GM23338 (cell line): ENCODE results near the gene DOCK7. TPM values are rescaled to one million over a fixed set of nuclear protein-coding genes. Genes with fewer than 3 reads are reported as not detected.
"Not testable (repeated sequence)": the region's sequence is repeated elsewhere in the genome, so short reads cannot be mapped to it uniquely, and the experiment has no call there.

Experiments
- ATAC-seq: fragments of 200-7000 bp; cut with Tn5 transposase; 3 replicates; pipeline ENCODE4 v1.9.1; 2020
- DNase-seq: peaks from one replicate; pipeline ENCODE4 v3.0.0-alpha.2; 2015; ENCODE audit warnings: low spot score
- H2AFZ ChIP-seq: fragments of 200-600 bp; sonication (generic); 2 replicates; pipeline ENCODE4 v1.8.0; 2016; ENCODE audit warnings: antibody characterized with exemption, mild to moderate bottlenecking, moderate library complexity
- H3F3A ChIP-seq: fragments of 200-600 bp; sonication (generic); replicated peaks from 2 replicates; pipeline ENCODE4 v1.8.0; 2017; ENCODE audit warnings: antibody characterized with exemption, mixed run types, low read depth
- H3K27ac ChIP-seq: fragments of 200-600 bp; sonication (generic); 2 replicates; pipeline ENCODE4 v1.6.1; 2016; ENCODE audit warnings: low read depth
- H3K27me3 ChIP-seq: fragments of 200-600 bp; sonication (generic); 2 replicates; pipeline ENCODE4 v1.8.0; 2016; ENCODE audit warnings: mild to moderate bottlenecking, mixed run types, moderate library complexity; ENCODE audit not compliant: insufficient read depth
- H3K36me3 ChIP-seq: fragments of 200-600 bp; sonication (generic); 2 replicates; pipeline ENCODE4 v1.8.0; 2016; ENCODE audit warnings: mild to moderate bottlenecking; ENCODE audit not compliant: insufficient read depth
- H3K4me1 ChIP-seq: fragments of 200-600 bp; sonication (generic); 2 replicates; pipeline ENCODE4 v1.8.0; 2016; ENCODE audit warnings: mild to moderate bottlenecking, moderate library complexity; ENCODE audit not compliant: insufficient read depth
- H3K4me2 ChIP-seq: fragments of 200-600 bp; sonication (generic); 2 replicates; pipeline ENCODE4 v1.7.1; 2017; ENCODE audit warnings: mixed run types
- H3K4me3 ChIP-seq: fragments of 200-600 bp; sonication (generic); 2 replicates; pipeline ENCODE4 v1.6.1; 2016; ENCODE audit warnings: mixed run types
- H3K79me2 ChIP-seq: fragments of 200-600 bp; sonication (generic); replicated peaks from 2 replicates; pipeline ENCODE4 v1.8.0; 2017; ENCODE audit warnings: mild to moderate bottlenecking; ENCODE audit not compliant: insufficient read depth
- H3K9me2 ChIP-seq: fragments of 200-600 bp; sonication (generic); 2 replicates; pipeline ENCODE4 v1.8.0; 2017; ENCODE audit not compliant: insufficient read depth
- H4K20me1 ChIP-seq: fragments of 200-600 bp; sonication (generic); replicated peaks from 2 replicates; pipeline ENCODE4 v1.8.0; 2017; ENCODE audit warnings: mild to moderate bottlenecking; ENCODE audit not compliant: insufficient read depth
- H3K27ac Mint-ChIP-seq: 2 replicates; pipeline ENCODE4 v1.8.0; 2020; ENCODE audit warnings: inconsistent platforms, mild to moderate bottlenecking, moderate library complexity, mixed read lengths
- H3K27me3 Mint-ChIP-seq: 3 replicates; pipeline ENCODE4 v1.8.0; 2022; ENCODE audit warnings: low read depth, mild to moderate bottlenecking, moderate library complexity, mixed read lengths, inconsistent platforms; ENCODE audit not compliant: insufficient read depth, poor library complexity
- H3K36me3 Mint-ChIP-seq: 3 replicates; pipeline ENCODE4 v1.8.0; 2021; ENCODE audit warnings: low read depth, mild to moderate bottlenecking, inconsistent platforms, moderate library complexity, mixed read lengths
- H3K4me1 Mint-ChIP-seq: 3 replicates; pipeline ENCODE4 v1.8.0; 2020; ENCODE audit warnings: mild to moderate bottlenecking, inconsistent platforms, mixed read lengths
- H3K4me3 Mint-ChIP-seq: 3 replicates; pipeline ENCODE4 v1.8.0; 2021; ENCODE audit warnings: moderate library complexity, mild to moderate bottlenecking, inconsistent platforms, mixed read lengths
- H3K9me3 Mint-ChIP-seq: 3 replicates; pipeline ENCODE4 v1.8.0; 2020; ENCODE audit warnings: moderate library complexity, mild to moderate bottlenecking, inconsistent platforms, mixed read lengths
- ETS1 ChIP-seq: IDR thresholded peaks from 2 replicates; pipeline ENCODE4 v1.6.1; 2016; ENCODE audit warnings: antibody characterized with exemption
- EZH2phosphoT487 ChIP-seq: fragments of 200-600 bp; sonication (generic); IDR thresholded peaks from one replicate; pipeline ENCODE4 v1.8.1; 2018; ENCODE audit warnings: antibody characterized with exemption; ENCODE audit not compliant: unreplicated experiment
- REST ChIP-seq: IDR thresholded peaks from one replicate; pipeline ENCODE4 v1.6.1; 2018; ENCODE audit warnings: antibody characterized with exemption; ENCODE audit not compliant: unreplicated experiment
- ZNF331 ChIP-seq: fragments of 250-450 bp; sonication (Bioruptor Pico); IDR thresholded peaks from 2 replicates; pipeline ENCODE4 v1.5.0; 2020; ENCODE audit warnings: low read depth, mild to moderate bottlenecking, moderate library complexity
- polyA plus RNA-seq: library from polyadenylated mRNA; unstranded; fragments of >200 nt; fragmentation: Nextera tagmentation; extraction: Ambion mirVana; gene quantifications from 2 replicates; pipeline ENCODE4 v1.2.1, GENCODE V29; 2016
- total RNA-seq: library from RNA; depleted of rRNA; stranded (reverse); fragments of >200 nt; shearing (Covaris generic); gene quantifications from 2 replicates; pipeline ENCODE4 v1.2.3, GENCODE V29; 2014

DOCK7 gene
- total and polyA plus RNA-seq, 2 experiments from 2014 or later, result 20.5 to 37.3 TPM

- TF ChIP-seq REST, result no peak
- TF ChIP-seq EZH2phosphoT487, result no peak
Observed at GRCh38 chr1:62685431-62685859, 2.7 kb downstream of the DOCK7 start (continued).

- H4K20me1 ChIP-seq, result 0 out of 2 replicates have a peak, but pooled peaks cover 4% of the 10 kb centered on the region
- no peak overlapping the region for H3K27ac ChIP-seq
- H3K4me1 ChIP-seq, result peaks cover 7% of the 10 kb centered on the region; the same call in 1 of the 2 replicates
- no peaks in the 10 kb centered on the region for H3K9me2 ChIP-seq
- H3K79me2 ChIP-seq, result peaks cover 65% of the 10 kb centered on the region
- 0 out of 2 replicates have a peak, but pooled peaks cover 4% of the 10 kb centered on the region for H3F3A ChIP-seq
- no peak for ATAC-seq
- Mint-ChIP-seq H3K36me3 (peaks cover 2% of the 10 kb centered on the region; the same call in 2 of the 3 replicates), H3K4me3 (no peak overlapping the region), H3K27ac (no peak overlapping the region), H3K27me3 (peaks cover 4% of the 10 kb centered on the region), H3K9me3 (no peaks in the 10 kb centered on the region; the same call in 2 of the 3 replicates), H3K4me1 (peaks cover 9% of the 10 kb centered on the region)
- no peak for TF ChIP-seq ETS1
- no peak for TF ChIP-seq ZNF331 (CRISPR knock-in tag)
- H3K27me3 ChIP-seq, result no peaks in the 10 kb centered on the region
- H3K4me3 ChIP-seq, result no peak overlapping the region
- no peak overlapping the region for H2AFZ ChIP-seq
- no peaks in the 10 kb centered on the region for H3K36me3 ChIP-seq
- DNase-seq, result no peak
- H3K4me2 ChIP-seq, result no peak overlapping the region
Observed at GRCh38 chr1:62682531-62682930, 5.7 kb downstream of the DOCK7 start.

GRCh38 chr1:62680992-62681391 is 7.2 kb downstream of the DOCK7 start:
- not testable (repeated sequence) for DNase-seq, H3K36me3 Mint-ChIP-seq

GRCh38 chr1:62677822-62678221 is 10.4 kb downstream of the DOCK7 start:
- H3K27me3 ChIP-seq, H3K4me3 Mint-ChIP-seq, H3K36me3 ChIP-seq, H3K36me3 Mint-ChIP-seq, H3K27ac Mint-ChIP-seq, H3K4me3 ChIP-seq, H3K27ac ChIP-seq, DNase-seq, H2AFZ ChIP-seq, H3K9me2 ChIP-seq, H3F3A ChIP-seq, H3K4me2 ChIP-seq, ATAC-seq, H4K20me1 ChIP-seq, H3K9me3 Mint-ChIP-seq, H3K27me3 Mint-ChIP-seq: not testable (repeated sequence)
- H3K4me1 ChIP-seq, result peaks cover 31% of the 10 kb centered on the region
- peaks cover 30% of the 10 kb centered on the region for H3K4me1 Mint-ChIP-seq
- peaks cover 74% of the 10 kb centered on the region for H3K79me2 ChIP-seq

More at GRCh38 chr1:62680992-62681391, 7.2 kb downstream of the DOCK7 start:
- H3K9me3 Mint-ChIP-seq, H2AFZ ChIP-seq, H3K4me3 ChIP-seq, H3K36me3 ChIP-seq, H3K27ac Mint-ChIP-seq, H3F3A ChIP-seq, H3K4me2 ChIP-seq, ATAC-seq, H4K20me1 ChIP-seq, H3K27me3 ChIP-seq, H3K4me3 Mint-ChIP-seq, H3K27me3 Mint-ChIP-seq, H3K27ac ChIP-seq, H3K9me2 ChIP-seq: not testable (repeated sequence)
- H3K4me1 ChIP-seq, result peaks cover 21% of the 10 kb centered on the region
- H3K4me1 Mint-ChIP-seq, result peaks cover 20% of the 10 kb centered on the region
- H3K79me2 ChIP-seq, result peaks cover 64% of the 10 kb centered on the region
